SH-SY5Y (cell line): ENCODE data around the gene SCG5.

Experiments used
- GATA2 ChIP-seq: IDR thresholded peaks from 2 replicates; pipeline ENCODE4 v1.6.1; 2011; ENCODE audit warnings: mild to moderate bottlenecking, low read depth, low read length
- GATA3 ChIP-seq: IDR thresholded peaks from 2 replicates; pipeline ENCODE4 v1.6.1; 2011; ENCODE audit warnings: low read depth, mild to moderate bottlenecking, low read length, moderate library complexity

DNA sequence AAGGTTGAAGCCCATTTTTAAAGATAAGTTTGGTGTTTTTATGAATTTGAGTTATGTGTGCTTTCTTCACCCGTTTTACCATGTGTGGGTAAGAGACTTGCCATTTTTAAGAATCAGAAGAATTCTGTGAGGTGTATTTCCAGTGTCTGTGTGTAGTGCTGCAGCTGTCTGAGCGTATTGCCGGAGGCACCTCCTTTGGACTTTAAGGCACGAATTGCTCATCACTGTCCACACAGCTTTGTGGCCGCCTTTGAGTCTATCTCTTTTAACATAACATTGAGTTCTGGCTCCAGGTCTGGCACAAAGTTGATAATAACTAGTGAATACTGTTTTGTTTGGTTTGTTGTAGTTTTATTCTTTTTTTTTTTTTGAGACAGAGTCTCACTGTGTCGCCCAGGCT, 25.8 kb downstream of the SCG5 start:
- TF ChIP-seq GATA2 (no peak), GATA3 (no peak)
